IMR-90 (cell line): ENCODE measurements around the gene PLCL2. TPM values are rescaled to one million over a fixed set of nuclear protein-coding genes. Genes with fewer than 3 reads are reported as not detected.

ENCODE experiments used
- ATAC-seq: fragments of 200-7000 bp; cut with Tn5 transposase; 2 replicates; pipeline ENCODE4 v1.9.1; 2020; ENCODE audit warnings: low read depth, mild to moderate bottlenecking, moderate library complexity
- BruUV-seq: library from RNA; stranded (reverse); fragments of 400-500 nt; replicated peaks from 2 replicates; lab custom pipeline; 2021; lab: Mats Ljungman, UMichigan
- CTCF ChIA-PET: fragments of 300-600 bp; formaldehyde crosslinking; extraction: SDS; loops from one replicate; lab custom pipeline; 2021; ENCODE audit warnings: antibody characterized with exemption; lab: Yijun Ruan, JAX
- POLR2A ChIA-PET: fragments of 300-600 bp; sonication (Branson Sonifier 250); formaldehyde crosslinking; loops from one replicate; lab custom pipeline; 2022; ENCODE audit warnings: antibody characterized with exemption; ENCODE audit not compliant: unreplicated experiment; lab: Charles Lee
- DNase-seq: peaks from one replicate; pipeline ENCODE4 v3.0.0; 2013
- H2AFZ ChIP-seq: replicated peaks from 2 replicates; pipeline ENCODE3; 2013; ENCODE audit warnings: low read length, mild to moderate bottlenecking; ENCODE audit not compliant: poor library complexity
- H2AK5ac ChIP-seq: 2 replicates; pipeline ENCODE4 v1.6.1; 2013; ENCODE audit warnings: low read depth, low read length, inconsistent platforms
- H2AK9ac ChIP-seq: replicated peaks from 2 replicates; pipeline ENCODE3; 2013; ENCODE audit warnings: mild to moderate bottlenecking, low read depth, low read length, moderate library complexity; ENCODE audit not compliant: poor library complexity
- H2BK120ac ChIP-seq: 2 replicates; pipeline ENCODE4 v1.6.1; 2013; ENCODE audit warnings: low read depth, low read length, inconsistent platforms
- H2BK15ac ChIP-seq: 3 replicates; pipeline ENCODE4 v1.6.1; 2013; ENCODE audit warnings: low read depth, low read length, inconsistent platforms
- H2BK20ac ChIP-seq: 2 replicates; pipeline ENCODE4 v1.6.1; 2013; ENCODE audit warnings: low read depth, mild to moderate bottlenecking, inconsistent platforms, low read length, moderate library complexity
- H2BK5ac ChIP-seq: 2 replicates; pipeline ENCODE4 v1.6.1; 2013; ENCODE audit warnings: mild to moderate bottlenecking, low read depth, low read length, inconsistent platforms; ENCODE audit not compliant: poor library complexity, severe bottlenecking
- H3K14ac ChIP-seq: replicated peaks from 2 replicates; pipeline ENCODE4 v1.6.1; 2013; ENCODE audit warnings: low read depth, low read length, inconsistent platforms
- H3K18ac ChIP-seq: 2 replicates; pipeline ENCODE4 v1.6.1; 2013; ENCODE audit warnings: low read depth, low read length, control low read depth
- H3K23ac ChIP-seq: 2 replicates; pipeline ENCODE4 v1.6.1; 2013; ENCODE audit warnings: low read depth, low read length, inconsistent platforms
- H3K27ac ChIP-seq: 2 replicates; pipeline ENCODE4 v1.5.1; 2013; ENCODE audit warnings: mild to moderate bottlenecking, control low read depth, low read length; ENCODE audit not compliant: insufficient read depth
- H3K27me3 ChIP-seq: 2 replicates; pipeline ENCODE4 v1.6.1; 2013; ENCODE audit warnings: low read length; ENCODE audit not compliant: control insufficient read depth, insufficient read depth
- H3K36me3 ChIP-seq: 2 replicates; pipeline ENCODE4 v1.6.1; 2013; ENCODE audit warnings: low read length, mixed read lengths; ENCODE audit not compliant: control insufficient read depth, insufficient read depth
- H3K4ac ChIP-seq: 2 replicates; pipeline ENCODE4 v1.6.1; 2013; ENCODE audit warnings: low read depth, low read length, inconsistent platforms
- H3K4me1 ChIP-seq: 2 replicates; pipeline ENCODE4 v1.6.1; 2013; ENCODE audit warnings: low read length, mixed read lengths; ENCODE audit not compliant: control insufficient read depth, insufficient read depth
- H3K4me2 ChIP-seq: 2 replicates; pipeline ENCODE4 v1.6.1; 2013; ENCODE audit warnings: low read depth, mild to moderate bottlenecking, control low read depth, low read length, moderate library complexity
- H3K4me3 ChIP-seq: 2 replicates; pipeline ENCODE4 v1.5.1; 2013; ENCODE audit warnings: low read depth, mild to moderate bottlenecking, control low read depth, low read length, moderate library complexity; ENCODE audit not compliant: insufficient read depth
- H3K56ac ChIP-seq: 2 replicates; pipeline ENCODE4 v1.6.1; 2013; ENCODE audit warnings: low read length, inconsistent platforms; ENCODE audit not compliant: insufficient read depth; ENCODE audit errors: extremely low read depth
- H3K79me1 ChIP-seq, 2 experiments: 2 replicates each; pipeline ENCODE4 v1.6.1; 2013; ENCODE audit warnings: low read length in 2 of 2, inconsistent platforms in 1 of 2, low read depth in 1 of 2
- H3K9ac ChIP-seq: 2 replicates; pipeline ENCODE4 v1.6.1; 2013; ENCODE audit warnings: low read depth, low read length, control low read depth
- H3K9me1 ChIP-seq: 2 replicates; pipeline ENCODE4 v1.6.1; 2013; ENCODE audit warnings: low read length, inconsistent platforms; ENCODE audit not compliant: insufficient read depth
- H3K9me3 ChIP-seq: 2 replicates; pipeline ENCODE4 v1.6.1; 2013; ENCODE audit warnings: low read length; ENCODE audit not compliant: control insufficient read depth, insufficient read depth
- H4K20me1 ChIP-seq: 2 replicates; pipeline ENCODE4 v1.6.1; 2013; ENCODE audit warnings: low read length, inconsistent platforms; ENCODE audit not compliant: insufficient read depth
- H4K5ac ChIP-seq: 2 replicates; pipeline ENCODE4 v1.6.1; 2013; ENCODE audit warnings: mild to moderate bottlenecking, low read depth, low read length, control low read depth
- H4K8ac ChIP-seq, 2 experiments: 2 replicates each; pipeline ENCODE4 v1.6.1; 2013; ENCODE audit warnings: low read depth in 2 of 2, low read length in 2 of 2, control low read depth in 1 of 2, inconsistent platforms in 1 of 2
- H4K91ac ChIP-seq: 2 replicates; pipeline ENCODE4 v1.6.1; 2013; ENCODE audit warnings: low read depth, low read length, inconsistent platforms; ENCODE audit not compliant: insufficient read depth
- BHLHE40 ChIP-seq: fragments of 150-350 bp; IDR thresholded peaks from 2 replicates; pipeline ENCODE4 v1.6.1; 2016; ENCODE audit warnings: mild to moderate bottlenecking, low read depth, low read length
- CEBPB ChIP-seq: IDR thresholded peaks from 2 replicates; pipeline ENCODE4 v1.6.1; 2012; ENCODE audit warnings: low read depth, low read length, improper control_type of control experiment
- CHD1 ChIP-seq: IDR thresholded peaks from 2 replicates; pipeline ENCODE4 v1.6.1; 2012; ENCODE audit warnings: low read depth, low read length, improper control_type of control experiment
- CTCF ChIP-seq: conservative IDR thresholded peaks from 2 replicates; pipeline ENCODE4 v1.5.1; 2012; ENCODE audit warnings: mild to moderate bottlenecking, low read depth, low read length, improper control_type of control experiment
- FOS ChIP-seq: fragments of 150-350 bp; IDR thresholded peaks from 2 replicates; pipeline ENCODE4 v1.6.1; 2016; ENCODE audit warnings: low read depth, low read length
- MAFK ChIP-seq: IDR thresholded peaks from 2 replicates; pipeline ENCODE4 v1.6.1; 2012; ENCODE audit warnings: low read depth, low read length, improper control_type of control experiment
- MAZ ChIP-seq: IDR thresholded peaks from 2 replicates; pipeline ENCODE4 v1.6.1; 2012; ENCODE audit warnings: low read depth, mild to moderate bottlenecking, low read length, improper control_type of control experiment, moderate library complexity, borderline replicate concordance
- MXI1 ChIP-seq: IDR thresholded peaks from 2 replicates; pipeline ENCODE4 v1.6.1; 2012; ENCODE audit warnings: low read depth, mild to moderate bottlenecking, low read length, moderate library complexity, borderline replicate concordance
- NFE2L2 ChIP-seq: fragments of 150-350 bp; IDR thresholded peaks from 2 replicates; pipeline ENCODE4 v1.6.1; 2016; ENCODE audit warnings: low read depth, mild to moderate bottlenecking, low read length
- POLR2A ChIP-seq: IDR thresholded peaks from 2 replicates; pipeline ENCODE4 v1.6.1; 2012; ENCODE audit warnings: mild to moderate bottlenecking, low read depth, low read length
- RAD21 ChIP-seq: IDR thresholded peaks from 2 replicates; pipeline ENCODE4 v1.6.1; 2012; ENCODE audit warnings: low read length, improper control_type of control experiment
- RCOR1 ChIP-seq: IDR thresholded peaks from 2 replicates; pipeline ENCODE4 v1.6.1; 2012; ENCODE audit warnings: mild to moderate bottlenecking, low read length, improper control_type of control experiment; ENCODE audit not compliant: insufficient replicate concordance
- RFX5 ChIP-seq: IDR thresholded peaks from 2 replicates; pipeline ENCODE4 v1.8.0; 2012; ENCODE audit warnings: low read depth, mild to moderate bottlenecking, low read length, moderate library complexity
- SMC3 ChIP-seq: fragments of 150-350 bp; IDR thresholded peaks from 2 replicates; pipeline ENCODE4 v1.6.1; 2016; ENCODE audit warnings: low read depth, mild to moderate bottlenecking, antibody characterized with exemption, low read length, moderate library complexity
- USF2 ChIP-seq: fragments of 150-350 bp; IDR thresholded peaks from 2 replicates; pipeline ENCODE4 v1.6.1; 2017; ENCODE audit warnings: mild to moderate bottlenecking, antibody characterized with exemption, low read length, low read depth
- WGBS, 2 experiments: methylation state at CpG; one replicate each; pipeline versions ENCODE4 v1.1.5 to v1.1.7; 2013; ENCODE audit warnings: missing lambda C conversion rate in 2 of 2; ENCODE audit not compliant: insufficient read length in 1 of 2; ENCODE audit errors: extremely low coverage in 2 of 2; 5-methylcytosine and 5-hydroxymethylcytosine counted together
- dilution Hi-C: fragments of 300-500 bp; cut with HindIII; formaldehyde crosslinking; loops from one replicate; pipeline ENCODE4 v1.14.3; 2018; ENCODE audit warnings: low sequenced_read_pairs; ENCODE audit not compliant: unreplicated experiment
- in situ Hi-C: fragments of 300-500 bp; cut with MboI; formaldehyde crosslinking; loops from 3 replicates; pipeline ENCODE4 v1.14.3; 2019; ENCODE audit warnings: low sequenced_read_pairs, inconsistent platforms, mixed read lengths
- intact Hi-C: fragments of 100-400 bp; cut with micrococcal nuclease; formaldehyde crosslinking; loops from 2 replicates; pipeline ENCODE4 v1.10.0; 2022
- polyA plus RNA-seq, 3 experiments: library from polyadenylated mRNA; depleted of rRNA; stranded (reverse); fragments of >200 nt; gene quantifications; 2 replicates each; pipeline ENCODE4 v1.2.3, GENCODE V29; 2012; ENCODE audit warnings: low replicate concordance in 1 of 3
- total RNA-seq: library from RNA; depleted of rRNA; stranded (reverse); fragments of >200 nt; gene quantifications from 2 replicates; pipeline ENCODE4 v1.2.3, GENCODE V29; 2012

PLCL2 gene
- total and polyA plus RNA-seq, 2 of the 4 experiments (the other 2 are of a cell fraction) = 0.92 to 3.8 TPM

DNA sequence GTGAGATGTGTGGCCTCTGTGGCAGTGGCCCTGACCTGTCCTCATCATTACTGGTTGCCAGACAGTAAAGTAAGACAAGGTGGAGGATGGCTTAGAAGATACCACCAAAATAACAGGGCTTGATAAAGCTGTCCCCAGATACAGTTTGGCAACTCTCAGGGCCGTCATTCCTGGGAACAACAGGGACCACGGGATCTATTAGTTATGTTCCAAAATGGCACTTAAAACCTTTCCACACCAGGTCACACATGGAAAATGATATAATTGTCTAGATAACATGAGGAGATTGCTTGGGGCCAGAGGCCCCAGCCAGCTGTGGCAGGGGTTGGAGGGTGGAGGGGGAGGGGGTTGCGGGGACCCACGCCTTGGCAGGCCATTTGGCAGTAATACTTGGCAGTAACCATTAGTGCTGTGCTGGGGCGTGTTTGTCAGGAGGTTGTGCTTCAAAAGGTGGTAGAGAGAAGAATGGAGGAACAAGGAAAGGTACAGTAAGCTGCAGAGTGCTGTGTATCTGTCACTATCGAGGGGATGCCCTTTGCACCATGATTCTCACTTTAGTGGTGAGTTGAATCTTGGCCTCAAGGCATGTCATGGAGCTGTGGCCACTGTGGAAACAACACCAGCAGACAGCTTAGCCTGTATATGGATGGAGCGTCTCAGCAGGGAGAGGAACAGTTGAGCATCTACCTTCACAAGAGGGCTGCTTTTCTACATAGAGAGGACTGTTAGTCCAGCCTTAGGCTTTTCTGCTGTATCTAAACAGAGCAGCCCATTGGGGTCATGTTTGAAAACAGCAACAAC lies 14.0 kb downstream of the PLCL2 start:
- Histone ChIP-seq H3K9ac (no peak overlapping the region), H3K4me3 (no peak overlapping the region), H3K4me1 (no peaks in the 10 kb centered on the region; the same call in 1 of the 2 replicates), H2AFZ (no peak overlapping the region), H3K9me3 (no peaks in the 10 kb centered on the region), H4K91ac (no peak overlapping the region), H3K4me2 (no peak overlapping the region), H4K20me1 (no peaks in the 10 kb centered on the region), H4K5ac (no peak overlapping the region), H3K27me3 (no peaks in the 10 kb centered on the region; the same call in 1 of the 2 replicates), H3K9me1 (no peaks in the 10 kb centered on the region), H3K4ac (no peak overlapping the region), H2BK15ac (no peak overlapping the region), H2AK5ac (no peak overlapping the region), H2BK5ac (no peak overlapping the region), H2BK120ac (no peak overlapping the region), H2AK9ac (no peak overlapping the region), H2BK20ac (no peak overlapping the region), H3K56ac (no peak overlapping the region), H3K18ac (no peak overlapping the region), H4K8ac (no peak overlapping the region), H3K36me3 (no peaks in the 10 kb centered on the region), H3K27ac (no peak overlapping the region), H3K14ac (no peak overlapping the region), H3K79me1 (no peaks in the 10 kb centered on the region), H3K23ac (no peak overlapping the region)
- DNase-seq (no peak), ATAC-seq (no peak)
- in situ Hi-C loops = loop anchor here (25.0 kb wide), 1 partner anchor 611 kb away; no protein-coding TSS in a partner anchor
- ChIA-PET CTCF (interaction anchor here (0.6 to 0.9 kb wide), 3 partner anchors 19 to 978 kb away, joined by 3 to 6 read pairs (median 5); no protein-coding TSS in a partner anchor), POLR2A (no interaction called here)
- dilution Hi-C loops = no loop called here
- intact Hi-C loops = loop anchor here (5.0 kb wide), 1 partner anchor 569 kb away; no protein-coding TSS in a partner anchor
- BruUV-seq = no TSS peak
- no CpG with 5 or more reads among the region's 7 CpGs for WGBS, 2 experiments
- TF ChIP-seq RFX5 = no peak
- no peak for TF ChIP-seq CEBPB
- no peak for TF ChIP-seq NFE2L2
- TF ChIP-seq RAD21 = no peak
- TF ChIP-seq USF2 = no peak
- TF ChIP-seq CTCF = no peak
- no peak for TF ChIP-seq RCOR1
- TF ChIP-seq CHD1 = no peak
- no peak for TF ChIP-seq POLR2A
- no peak for TF ChIP-seq FOS
- TF ChIP-seq MAZ = no peak
- no peak for TF ChIP-seq SMC3
- TF ChIP-seq BHLHE40 = no peak
- no peak for TF ChIP-seq MAFK
- no peak for TF ChIP-seq MXI1
